GM20000 (cell line): ENCODE results near the gene PLEKHJ1.

ENCODE experiments used
- DNase-seq: peaks from one replicate; pipeline ENCODE4 v3.0.0; 2012; ENCODE audit warnings: low spot score
- TF ChIP-seq, protein P1 (sequence below): IDR thresholded peaks from 2 replicates; pipeline ENCODE4 v1.5.1; 2012; ENCODE audit warnings: mild to moderate bottlenecking, control low read depth; ENCODE audit errors: extremely low read depth, missing control alignments

Gene PLEKHJ1

GRCh38 chr19:2266183-2266993 is 30.3 kb upstream of the PLEKHJ1 start:
- peak; percentile 74 for DNase-seq
- TF ChIP-seq, protein P1, sequence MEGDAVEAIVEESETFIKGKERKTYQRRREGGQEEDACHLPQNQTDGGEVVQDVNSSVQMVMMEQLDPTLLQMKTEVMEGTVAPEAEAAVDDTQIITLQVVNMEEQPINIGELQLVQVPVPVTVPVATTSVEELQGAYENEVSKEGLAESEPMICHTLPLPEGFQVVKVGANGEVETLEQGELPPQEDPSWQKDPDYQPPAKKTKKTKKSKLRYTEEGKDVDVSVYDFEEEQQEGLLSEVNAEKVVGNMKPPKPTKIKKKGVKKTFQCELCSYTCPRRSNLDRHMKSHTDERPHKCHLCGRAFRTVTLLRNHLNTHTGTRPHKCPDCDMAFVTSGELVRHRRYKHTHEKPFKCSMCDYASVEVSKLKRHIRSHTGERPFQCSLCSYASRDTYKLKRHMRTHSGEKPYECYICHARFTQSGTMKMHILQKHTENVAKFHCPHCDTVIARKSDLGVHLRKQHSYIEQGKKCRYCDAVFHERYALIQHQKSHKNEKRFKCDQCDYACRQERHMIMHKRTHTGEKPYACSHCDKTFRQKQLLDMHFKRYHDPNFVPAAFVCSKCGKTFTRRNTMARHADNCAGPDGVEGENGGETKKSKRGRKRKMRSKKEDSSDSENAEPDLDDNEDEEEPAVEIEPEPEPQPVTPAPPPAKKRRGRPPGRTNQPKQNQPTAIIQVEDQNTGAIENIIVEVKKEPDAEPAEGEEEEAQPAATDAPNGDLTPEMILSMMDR = no peak

- TF ChIP-seq, protein P1 = peak; percentile 46
- no peak for DNase-seq
These were observed 25.5 kb upstream of the PLEKHJ1 start for GRCh38 chr19:2261438-2262172.

DNA sequence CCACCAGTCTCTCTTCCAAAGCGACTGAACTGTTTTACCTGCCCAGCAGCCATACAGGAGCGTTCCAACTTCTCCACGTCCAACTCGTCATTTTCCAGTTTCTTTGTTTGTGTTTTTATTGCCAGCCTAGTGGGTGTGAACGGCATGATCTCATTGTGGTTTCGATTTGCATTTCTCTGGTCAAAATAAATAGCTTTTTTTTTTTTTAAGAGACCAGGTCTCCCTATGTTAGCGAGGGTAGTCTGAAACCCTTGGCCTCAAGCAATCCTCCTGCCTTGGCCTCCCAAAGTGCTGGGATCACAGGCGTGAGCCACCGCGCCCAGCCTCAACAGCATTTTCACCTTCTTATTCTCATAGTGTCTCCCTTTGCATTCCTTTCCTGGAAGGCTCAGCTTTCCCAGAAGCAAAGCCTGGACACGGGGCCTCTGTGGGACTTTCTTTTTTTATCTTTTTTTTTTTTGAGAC is 24.2 kb upstream of the PLEKHJ1 start:
- TF ChIP-seq, protein P1 = no peak
- no peak for DNase-seq

DNA sequence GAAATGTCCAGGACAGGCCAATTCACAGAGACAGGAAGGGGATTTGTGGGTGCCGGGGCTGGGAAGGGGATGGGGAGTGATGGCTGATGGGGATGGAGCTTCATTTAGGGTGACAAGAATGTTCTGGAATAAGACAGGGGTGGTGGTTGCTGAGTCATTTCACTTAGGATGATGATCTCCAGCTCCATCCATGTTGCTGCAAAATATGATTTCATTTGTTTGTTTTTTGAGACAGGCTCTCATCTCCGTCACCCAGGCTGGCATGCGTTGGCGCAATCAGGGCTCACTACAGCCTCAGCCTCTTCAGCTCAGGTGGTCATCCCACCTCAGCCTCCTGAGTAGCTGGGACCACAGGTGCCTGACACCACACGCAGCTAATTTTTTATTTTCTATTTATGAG is 23.2 kb upstream of the PLEKHJ1 start:
- TF ChIP-seq, protein P1 = no peak
- no peak for DNase-seq

DNA sequence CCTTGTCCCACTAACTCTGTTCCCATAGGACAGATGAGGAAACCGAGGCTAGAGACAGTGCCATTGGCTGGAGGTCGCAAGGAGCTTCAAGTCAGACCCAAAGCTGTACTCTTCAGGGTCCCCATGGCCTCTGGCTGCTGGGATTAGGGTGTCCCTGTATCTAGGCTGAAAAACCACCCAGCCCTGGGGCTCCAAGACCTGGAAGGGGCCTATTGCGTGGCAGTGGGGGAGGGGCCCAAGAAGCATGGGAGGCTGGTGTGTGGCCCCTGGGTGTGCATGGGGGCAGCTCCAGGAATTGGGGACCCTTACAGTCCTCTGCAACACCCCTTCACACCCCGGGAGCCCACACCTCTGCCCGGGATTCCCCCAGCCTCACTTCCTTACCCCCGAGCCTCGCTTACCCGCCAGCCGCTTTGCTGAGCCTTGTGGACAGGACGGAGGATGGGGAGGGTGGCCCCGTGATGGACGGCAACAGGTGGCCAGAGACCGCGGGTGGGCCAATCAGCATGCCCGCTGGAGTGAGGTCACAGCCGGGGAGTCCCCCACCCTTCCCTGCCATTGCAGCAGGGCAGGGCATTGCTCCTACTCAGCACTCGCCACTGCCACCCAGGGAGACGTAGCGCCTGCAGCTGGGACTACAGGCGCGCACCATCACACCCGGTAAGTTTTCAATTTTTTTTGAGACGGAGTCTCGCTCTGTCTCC is 20.0 kb upstream of the PLEKHJ1 start, which contains the start of gene JSRP1:
Gene JSRP1 (minus strand): TSS at position 436 of the 704 bp plus-strand sequence. CDS start 1,103 bp downstream, outside the sequence.
- TF ChIP-seq, protein P1 = no peak
- DNase-seq = peak; percentile 75

DNA sequence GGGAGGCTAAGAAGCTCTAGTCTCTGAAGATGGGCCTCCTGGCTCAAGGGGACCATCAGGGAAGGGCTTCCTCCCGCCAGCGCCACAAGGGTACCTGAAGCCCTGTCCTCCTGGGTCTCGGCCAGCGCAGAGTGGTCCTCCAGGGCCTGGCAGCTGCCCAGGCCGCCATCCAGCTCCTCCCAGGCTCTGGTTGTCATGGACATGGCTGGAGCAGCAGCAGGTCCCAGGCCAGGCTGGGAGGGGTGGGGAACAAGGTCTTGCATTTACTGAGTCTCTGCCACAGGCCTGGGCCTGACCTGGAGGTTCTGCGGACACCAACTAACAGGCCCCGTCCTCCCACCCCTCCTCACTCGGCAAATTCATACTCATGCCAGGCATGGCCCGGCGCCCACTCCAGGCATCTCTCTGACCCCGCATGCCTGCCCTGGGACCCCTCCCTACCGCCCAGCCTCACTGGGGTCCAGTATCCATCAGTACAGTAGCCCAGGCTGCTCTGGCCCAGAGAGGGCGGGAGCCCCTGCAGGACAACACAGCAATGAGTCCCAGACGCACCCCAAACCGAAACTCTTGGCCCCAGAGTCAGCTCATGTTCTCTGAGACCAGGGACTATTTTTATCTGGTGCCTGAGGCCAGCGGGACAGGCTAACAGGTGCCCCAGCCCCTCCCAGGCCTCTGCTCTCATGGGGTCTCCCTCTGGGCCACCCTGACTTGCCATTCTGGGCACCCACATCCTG is 19.1 kb upstream of the PLEKHJ1 start:
- TF ChIP-seq, protein P1 = no peak
- DNase-seq = peak; percentile 53
